ENCODE data around the gene SLC25A21. TPM values are rescaled to one million over a fixed set of nuclear protein-coding genes. Genes with fewer than 3 reads are reported as not detected.

The SLC25A21 gene
- total RNA-seq, 1 donor = 1.3 TPM

DNA sequence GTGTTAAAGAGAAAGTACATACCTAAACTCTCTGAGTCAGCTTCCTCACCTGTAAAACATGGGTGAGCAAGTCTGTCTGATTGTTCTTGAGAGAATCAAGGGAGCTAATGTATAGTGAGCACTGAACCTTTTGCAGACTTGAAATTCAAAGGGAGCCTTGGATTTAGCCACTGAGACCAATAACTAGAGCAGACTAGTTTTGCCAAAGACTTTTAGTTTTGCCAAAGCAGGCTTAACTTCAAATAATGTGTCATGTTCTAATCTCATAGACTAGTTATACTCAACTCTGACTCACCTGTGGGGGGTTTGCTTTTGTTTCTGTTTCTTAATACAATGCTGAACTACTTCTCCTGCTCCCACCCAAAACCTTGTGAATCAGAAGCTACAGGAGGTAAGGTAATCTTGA, 123.7 kb downstream of the SLC25A21 start:
- no peak for DNase-seq (ENCODE audit: low read depth)
- TF ChIP-seq, protein P1, sequence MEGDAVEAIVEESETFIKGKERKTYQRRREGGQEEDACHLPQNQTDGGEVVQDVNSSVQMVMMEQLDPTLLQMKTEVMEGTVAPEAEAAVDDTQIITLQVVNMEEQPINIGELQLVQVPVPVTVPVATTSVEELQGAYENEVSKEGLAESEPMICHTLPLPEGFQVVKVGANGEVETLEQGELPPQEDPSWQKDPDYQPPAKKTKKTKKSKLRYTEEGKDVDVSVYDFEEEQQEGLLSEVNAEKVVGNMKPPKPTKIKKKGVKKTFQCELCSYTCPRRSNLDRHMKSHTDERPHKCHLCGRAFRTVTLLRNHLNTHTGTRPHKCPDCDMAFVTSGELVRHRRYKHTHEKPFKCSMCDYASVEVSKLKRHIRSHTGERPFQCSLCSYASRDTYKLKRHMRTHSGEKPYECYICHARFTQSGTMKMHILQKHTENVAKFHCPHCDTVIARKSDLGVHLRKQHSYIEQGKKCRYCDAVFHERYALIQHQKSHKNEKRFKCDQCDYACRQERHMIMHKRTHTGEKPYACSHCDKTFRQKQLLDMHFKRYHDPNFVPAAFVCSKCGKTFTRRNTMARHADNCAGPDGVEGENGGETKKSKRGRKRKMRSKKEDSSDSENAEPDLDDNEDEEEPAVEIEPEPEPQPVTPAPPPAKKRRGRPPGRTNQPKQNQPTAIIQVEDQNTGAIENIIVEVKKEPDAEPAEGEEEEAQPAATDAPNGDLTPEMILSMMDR (IDR thresholded peaks at IDR 0.05; ENCODE audit: insufficient read depth, low read depth, low read length) = no peak
- H3K4me3 ChIP-seq (ENCODE audit: low read depth, low read length) = no peak overlapping the region

DNA sequence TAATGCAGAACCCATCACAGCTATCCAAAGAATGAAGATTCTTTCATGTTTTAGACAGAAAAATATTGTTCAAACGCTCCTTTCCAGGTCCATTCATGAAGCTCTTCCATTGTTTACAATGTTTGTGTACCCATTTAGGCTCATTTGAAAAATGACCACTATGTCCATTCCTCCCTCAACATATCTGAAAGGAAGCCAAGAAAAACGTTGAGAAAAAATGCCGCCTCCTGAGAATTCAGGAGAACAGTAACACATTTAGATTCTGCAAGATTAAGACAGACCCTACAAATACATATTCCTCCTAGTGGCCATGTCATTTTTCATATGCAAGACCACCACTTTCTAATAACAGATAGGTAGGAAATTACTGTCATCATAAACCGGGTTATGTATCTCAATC, 124.4 kb downstream of the SLC25A21 start:
- TF ChIP-seq, protein P1 (IDR thresholded peaks at IDR 0.05; ENCODE audit: insufficient read depth, low read depth, low read length) = no peak
- no peak for DNase-seq (ENCODE audit: low read depth)
- H3K4me3 ChIP-seq (ENCODE audit: low read depth, low read length) = no peak overlapping the region

DNA sequence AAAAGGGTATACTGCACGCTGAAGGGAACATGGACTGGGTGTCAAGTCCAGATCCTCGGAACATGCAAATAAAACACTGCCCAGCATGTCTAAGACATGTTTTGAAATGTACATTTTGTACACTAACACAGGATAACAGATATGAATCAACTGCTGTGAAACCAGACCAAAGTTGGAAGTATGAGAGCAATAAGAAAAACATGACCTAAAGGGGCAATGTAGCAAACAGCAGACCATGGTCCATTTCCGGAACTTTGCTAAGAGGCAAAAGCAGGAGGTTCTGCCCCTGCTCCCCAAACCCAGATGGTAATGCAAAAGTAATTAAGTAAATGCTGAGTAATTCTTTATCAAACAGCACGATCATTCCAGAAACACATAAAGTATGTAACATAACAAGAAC, 125.2 kb downstream of the SLC25A21 start:
- DNase-seq (ENCODE audit: low read depth) = peak; percentile 26
- H3K4me3 ChIP-seq (ENCODE audit: low read depth, low read length) = no peak overlapping the region
- TF ChIP-seq, protein P1 (IDR thresholded peaks at IDR 0.05; ENCODE audit: insufficient read depth, low read depth, low read length) = no peak

DNA sequence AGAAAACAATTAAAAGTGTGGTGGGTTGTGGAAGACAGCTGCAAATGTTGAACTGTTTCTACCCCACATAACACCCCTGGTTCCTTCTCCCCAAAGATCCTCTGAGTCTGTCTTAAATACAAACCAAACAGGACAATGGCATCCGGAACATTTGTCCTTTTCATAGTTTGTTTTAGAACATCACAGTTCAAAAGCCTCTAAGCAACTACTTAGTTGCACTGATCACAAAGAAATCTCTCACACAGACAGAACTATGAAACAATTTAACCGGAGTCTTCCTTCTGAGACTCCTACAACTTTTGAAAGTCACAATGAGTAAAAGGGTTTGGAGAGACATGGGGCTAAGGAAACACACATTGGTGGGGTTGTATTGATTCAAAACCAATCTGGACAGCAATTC, 125.6 kb downstream of the SLC25A21 start:
- TF ChIP-seq, protein P1 (IDR thresholded peaks at IDR 0.05; ENCODE audit: insufficient read depth, low read depth, low read length) = no peak
- H3K4me3 ChIP-seq (ENCODE audit: low read depth, low read length) = no peak overlapping the region
- DNase-seq (ENCODE audit: low read depth) = no peak

DNA sequence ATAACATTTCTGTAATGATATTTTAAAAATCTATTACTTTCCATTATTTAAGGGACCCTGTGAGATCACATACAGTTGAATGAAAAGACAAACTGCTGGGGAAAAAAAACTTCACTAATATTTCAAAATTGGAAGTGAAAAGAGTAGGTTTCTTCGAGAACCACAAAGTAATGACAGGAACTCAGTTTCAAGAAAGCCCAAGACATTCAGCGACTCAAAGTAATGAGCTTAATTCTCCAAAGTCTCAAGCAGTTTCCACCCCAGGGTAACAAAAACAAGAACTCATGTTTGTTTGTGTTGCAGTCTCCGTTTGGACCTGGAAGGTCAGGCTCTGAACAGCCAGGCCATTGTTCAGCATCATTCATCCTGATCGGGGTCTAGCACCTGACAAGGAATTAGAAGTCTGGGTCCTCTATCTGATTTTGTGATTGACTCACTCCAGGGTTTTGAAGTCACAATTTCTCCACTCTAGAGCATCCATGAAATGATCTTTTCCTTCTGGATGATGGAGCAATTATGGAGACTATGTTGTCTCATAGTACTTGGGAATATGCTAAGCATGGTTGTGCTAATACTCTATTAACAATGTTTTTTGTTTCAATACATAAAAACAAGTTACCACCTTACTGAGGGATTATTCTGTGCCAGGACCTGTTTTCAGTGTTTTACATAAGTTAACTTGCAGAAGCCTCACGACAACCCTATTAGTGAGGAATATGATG, 126.9 kb downstream of the SLC25A21 start:
- no peak overlapping the region for H3K4me3 ChIP-seq (ENCODE audit: low read depth, low read length)
- no peak for DNase-seq (ENCODE audit: low read depth)
- TF ChIP-seq, protein P1 (IDR thresholded peaks at IDR 0.05; ENCODE audit: insufficient read depth, low read depth, low read length) = no peak

DNA sequence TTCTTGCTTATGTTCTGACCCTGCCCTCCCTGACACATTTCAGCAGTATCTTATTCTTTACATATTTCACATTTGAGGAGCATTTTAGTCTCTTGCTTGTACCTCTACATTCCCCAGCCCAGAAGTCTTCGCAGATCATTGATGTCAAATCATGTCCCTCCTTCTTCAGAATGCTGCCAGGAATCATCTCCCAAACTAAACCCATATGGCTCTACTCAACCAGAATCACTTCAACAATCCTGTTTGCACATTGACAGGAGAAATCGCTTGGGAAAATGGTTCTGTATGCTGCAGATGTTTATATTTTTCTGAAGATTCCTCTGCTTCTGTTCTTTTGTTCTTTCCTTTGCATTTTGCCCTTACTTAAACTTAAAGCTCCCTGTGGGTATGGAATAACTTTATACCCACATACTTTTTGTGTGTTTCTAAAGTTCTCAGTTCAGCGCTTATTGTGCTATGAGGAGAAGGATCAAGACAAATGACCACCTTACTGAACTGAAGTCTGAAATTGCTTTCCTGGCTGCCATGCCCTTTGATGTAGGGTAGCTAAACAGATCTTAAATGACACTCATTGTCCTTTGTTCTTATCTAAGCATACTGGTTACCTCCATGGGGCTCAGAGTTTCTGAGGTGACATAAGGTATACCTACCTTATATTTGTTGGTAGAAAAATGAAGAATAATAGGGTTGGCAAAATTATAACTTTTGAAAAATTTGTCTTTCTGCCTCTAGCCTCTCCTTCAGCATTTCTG, 134.6 kb downstream of the SLC25A21 start:
- no peak for DNase-seq (ENCODE audit: low read depth)
- H3K4me3 ChIP-seq (ENCODE audit: low read depth, low read length) = no peak overlapping the region
- TF ChIP-seq, protein P1 (IDR thresholded peaks at IDR 0.05; ENCODE audit: insufficient read depth, low read depth, low read length) = no peak

Measured in fibroblast of villous mesenchyme (primary cell).